OCI-LY7 (cell line): Measurements from ENCODE around the gene KATNBL1. TPM values are rescaled to one million over a fixed set of nuclear protein-coding genes. Genes with fewer than 3 reads are reported as not detected.

ENCODE experiments used
- BruUV-seq: library from RNA; stranded (reverse); fragments of 400-500 nt; replicated peaks from 2 replicates; lab custom pipeline; 2021; lab: Mats Ljungman, UMichigan
- CTCF ChIA-PET: fragments of 300-600 bp; sonication (Branson Sonifier 250); formaldehyde crosslinking; loops from one replicate; lab custom pipeline; 2022; ENCODE audit warnings: antibody characterized with exemption; ENCODE audit not compliant: unreplicated experiment; lab: Charles Lee
- POLR2A ChIA-PET: fragments of 300-600 bp; sonication (Branson Sonifier 250); formaldehyde crosslinking; loops from one replicate; lab custom pipeline; 2022; ENCODE audit warnings: antibody characterized with exemption; lab: Charles Lee
- DNase-seq: peaks from one replicate; pipeline ENCODE4 v3.0.0-alpha.2; 2015; ENCODE audit warnings: low spot score
- H2AFZ ChIP-seq: fragments of 200-600 bp; sonication (generic), shearing (Covaris generic); 2 replicates; pipeline ENCODE4 v1.6.1; 2014; ENCODE audit warnings: mild to moderate bottlenecking, antibody characterized with exemption, low read length, moderate library complexity
- H3K27ac ChIP-seq: fragments of 200-600 bp; sonication (generic); 2 replicates; pipeline ENCODE4 v1.5.1; 2014; ENCODE audit warnings: mixed run types, low read depth, mild to moderate bottlenecking, moderate library complexity, low read length, inconsistent platforms; ENCODE audit not compliant: poor library complexity, severe bottlenecking
- H3K36me3 ChIP-seq: fragments of 200-600 bp; sonication (generic); 2 replicates; pipeline ENCODE4 v1.6.1; 2014; ENCODE audit warnings: mild to moderate bottlenecking, antibody characterized with exemption, low read length, moderate library complexity, mixed read lengths; ENCODE audit not compliant: insufficient read depth
- H3K4me1 ChIP-seq: fragments of 200-600 bp; sonication (generic); 2 replicates; pipeline ENCODE4 v1.5.1; 2014; ENCODE audit warnings: mild to moderate bottlenecking, low read length; ENCODE audit not compliant: insufficient read depth, poor library complexity, severe bottlenecking
- H3K4me2 ChIP-seq: fragments of 200-600 bp; sonication (generic); 2 replicates; pipeline ENCODE4 v1.6.1; 2014; ENCODE audit warnings: mild to moderate bottlenecking, low read length
- H3K4me3 ChIP-seq: fragments of 200-600 bp; sonication (generic); 2 replicates; pipeline ENCODE4 v1.5.1; 2014; ENCODE audit warnings: mild to moderate bottlenecking, low read depth, low read length; ENCODE audit not compliant: poor library complexity, severe bottlenecking
- H3K79me2 ChIP-seq: fragments of 200-600 bp; sonication (generic); 2 replicates; pipeline ENCODE4 v1.6.1; 2016; ENCODE audit warnings: low read depth, mild to moderate bottlenecking, low read length, moderate library complexity, mixed read lengths; ENCODE audit not compliant: insufficient read depth
- H3K9me2 ChIP-seq: fragments of 200-600 bp; sonication (generic); 2 replicates; pipeline ENCODE4 v1.6.1; 2016; ENCODE audit warnings: mild to moderate bottlenecking, low read length, mixed read lengths; ENCODE audit not compliant: insufficient read depth
- H3K9me3 ChIP-seq: fragments of 200-600 bp; sonication (generic); 2 replicates; pipeline ENCODE4 v1.6.1; 2014; ENCODE audit warnings: mild to moderate bottlenecking, mixed run types, low read length, mixed read lengths
- H4K20me1 ChIP-seq: fragments of 200-600 bp; sonication (generic); 2 replicates; pipeline ENCODE4 v1.6.1; 2014; ENCODE audit warnings: mild to moderate bottlenecking, antibody characterized with exemption, low read length, moderate library complexity, mixed read lengths; ENCODE audit not compliant: insufficient read depth
- CTCF ChIP-seq: fragments of 200-600 bp; sonication (generic); conservative IDR thresholded peaks from 2 replicates; pipeline ENCODE4 v1.5.1; 2014; ENCODE audit warnings: mild to moderate bottlenecking, antibody characterized with exemption, low read length, moderate library complexity, mixed read lengths
- EZH2phosphoT487 ChIP-seq: fragments of 200-600 bp; sonication (generic); IDR thresholded peaks from 2 replicates; pipeline ENCODE4 v1.6.1; 2018; ENCODE audit warnings: low read depth, borderline replicate concordance, mild to moderate bottlenecking, mixed run types, antibody characterized with exemption, low read length, moderate library complexity, mixed read lengths
- intact Hi-C: fragments of 100-400 bp; cut with micrococcal nuclease; formaldehyde crosslinking; loops from one replicate; pipeline ENCODE4 v1.10.0; 2022; ENCODE audit not compliant: unreplicated experiment
- total RNA-seq, 2 experiments: library from RNA; depleted of rRNA in 1 of 2; stranded (reverse); fragments of >200 nt in 1 of 2; shearing (Covaris generic) in 1 of 2; gene quantifications; 2 replicates each; pipeline ENCODE4 v1.2.3, GENCODE V29; 2014 to 2022

Gene KATNBL1
- total RNA-seq, 2 experiments from 2014 or later, result 44.8 to 64.6 TPM

DNA sequence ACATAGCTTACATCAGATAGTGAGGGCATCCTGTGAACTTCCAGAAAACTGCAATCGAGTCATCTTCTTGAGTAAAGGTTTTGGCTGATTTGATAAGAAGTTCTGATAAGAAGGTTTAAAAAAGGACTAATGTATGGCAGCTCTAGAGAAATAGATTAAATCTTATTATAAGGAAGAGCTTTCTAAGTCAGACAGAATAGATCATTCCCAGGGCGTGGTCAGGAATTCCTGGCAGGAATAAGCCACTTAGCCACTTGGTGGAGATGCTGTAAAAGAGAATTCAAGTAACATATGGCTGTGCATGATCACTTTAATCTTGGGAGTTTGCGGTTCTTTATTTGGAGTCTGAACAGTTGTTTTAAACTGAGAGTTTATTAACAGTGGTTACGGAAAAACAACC is 90.6 kb downstream of the KATNBL1 start:
- Histone ChIP-seq H3K9me2 (no peaks in the 10 kb centered on the region), H3K36me3 (no peaks in the 10 kb centered on the region; the same call in 1 of the 2 replicates), H3K4me2 (no peak overlapping the region), H3K27ac (no peak overlapping the region), H3K4me1 (no peaks in the 10 kb centered on the region), H3K79me2 (no peaks in the 10 kb centered on the region), H3K9me3 (no peaks in the 10 kb centered on the region), H2AFZ (no peak overlapping the region), H3K4me3 (no peak overlapping the region), H4K20me1 (no peaks in the 10 kb centered on the region)
- intact Hi-C loops, result no loop called here
- ChIA-PET CTCF (no interaction called here), POLR2A (interaction anchor here (1.1 kb wide), 1 partner anchor 89 kb away, joined by 3 read pairs; no protein-coding TSS in a partner anchor)
- no TSS peak for BruUV-seq
- no peak for TF ChIP-seq EZH2phosphoT487
- no peak for TF ChIP-seq CTCF
- DNase-seq, result no peak

GRCh38 chr15:34116620-34117019 is 93.3 kb downstream of the KATNBL1 start:
- Histone ChIP-seq H3K27ac (no peak overlapping the region), H3K4me2 (no peak overlapping the region), H3K36me3 (no peaks in the 10 kb centered on the region; the same call in 1 of the 2 replicates), H2AFZ (no peak overlapping the region), H3K4me1 (no peaks in the 10 kb centered on the region), H4K20me1 (no peaks in the 10 kb centered on the region), H3K9me3 (no peaks in the 10 kb centered on the region), H3K79me2 (no peaks in the 10 kb centered on the region), H3K9me2 (no peaks in the 10 kb centered on the region), H3K4me3 (no peak overlapping the region)
- intact Hi-C loops, result no loop called here
- CTCF ChIA-PET, result no interaction called here
- TF ChIP-seq EZH2phosphoT487 (no peak), CTCF (no peak)
- POLR2A ChIA-PET, result interaction anchor here (0.5 to 1.5 kb wide), 4 partner anchors 8 to 199 kb away, joined by 3 to 6 read pairs (median 3); no protein-coding TSS in a partner anchor
- BruUV-seq, result no TSS peak
- no peak for DNase-seq

- Histone ChIP-seq H3K79me2 (no peaks in the 10 kb centered on the region), H3K4me3 (no peak overlapping the region), H3K9me2 (no peaks in the 10 kb centered on the region), H3K9me3 (no peaks in the 10 kb centered on the region), H3K4me2 (no peak overlapping the region), H4K20me1 (no peaks in the 10 kb centered on the region), H3K36me3 (no peaks in the 10 kb centered on the region; the same call in 1 of the 2 replicates), H2AFZ (no peak overlapping the region), H3K4me1 (no peaks in the 10 kb centered on the region), H3K27ac (no peak overlapping the region)
- no peak for DNase-seq
- intact Hi-C loops, result no loop called here
- ChIA-PET CTCF (no interaction called here), POLR2A (no interaction called here)
- no TSS peak for BruUV-seq
- TF ChIP-seq CTCF, result no peak
- TF ChIP-seq EZH2phosphoT487, result no peak
Measured at GRCh38 chr15:34114739-34115138, 95.2 kb downstream of the KATNBL1 start.
